ENCODE results near the gene IRF4. TPM values are rescaled to one million over a fixed set of nuclear protein-coding genes. Genes with fewer than 3 reads are reported as not detected.
"Not testable (repeated sequence)": the region's sequence is repeated elsewhere in the genome, so short reads cannot be mapped to it uniquely, and the experiment has no call there.

The IRF4 gene
- total RNA-seq, 2 experiments from 2014 or later: 689 to 705 TPM

GRCh38 chr6:423799-424345 lies 32.3 kb downstream of the IRF4 start:
- Mint-ChIP-seq H3K4me1 (ENCODE audit: low read depth) (peaks cover 42% of the 10 kb centered on the region), H3K4me3 (no peak overlapping the region), H3K27me3 (no peaks in the 10 kb centered on the region), H3K36me3 (peaks cover 6% of the 10 kb centered on the region), H3K9me3 (peaks cover 10% of the 10 kb centered on the region), H3K27ac (peak overlapping the region; percentile 87)
- intact Hi-C loops (cut with micrococcal nuclease): loop anchor here (2.0 kb wide), 2 partner anchors 61 to 125 kb away; no protein-coding TSS in a partner anchor
- ChIA-PET POLR2A (interaction anchor here (1.4 kb wide), 1 partner anchor 11 kb away, joined by 4 read pairs; no protein-coding TSS in a partner anchor), CTCF (no interaction called here)
- no peak for DNase-seq

- H3K27me3 Mint-ChIP-seq: no peaks in the 10 kb centered on the region
- CTCF ChIA-PET: no interaction called here
- H3K9me3 Mint-ChIP-seq: peaks cover 10% of the 10 kb centered on the region
- no peak overlapping the region for H3K4me3 Mint-ChIP-seq
- H3K27ac Mint-ChIP-seq: no peak overlapping the region
- peaks cover 46% of the 10 kb centered on the region for H3K4me1 Mint-ChIP-seq (ENCODE audit: low read depth)
- H3K36me3 Mint-ChIP-seq: peaks cover 6% of the 10 kb centered on the region
- intact Hi-C loops (cut with micrococcal nuclease): no loop called here
- DNase-seq: no peak
- POLR2A ChIA-PET: interaction anchor here (1.0 to 1.5 kb wide), 4 partner anchors 10 to 64 kb away, joined by 3 to 4 read pairs (median 3); no protein-coding TSS in a partner anchor
These were observed 33.3 kb downstream of the IRF4 start for GRCh38 chr6:424741-425417.

- CTCF ChIA-PET; H3K27me3 Mint-ChIP-seq; H3K9me3 Mint-ChIP-seq; H3K4me3 Mint-ChIP-seq; H3K36me3 Mint-ChIP-seq; DNase-seq; intact Hi-C loops (cut with micrococcal nuclease): not testable (repeated sequence)
- POLR2A ChIA-PET: interaction anchor here (0.5 to 1.5 kb wide), 5 partner anchors 10 to 237 kb away, joined by 3 to 4 read pairs (median 3); no protein-coding TSS in a partner anchor
- Mint-ChIP-seq H3K4me1 (ENCODE audit: low read depth) (peaks cover 48% of the 10 kb centered on the region), H3K27ac (peak overlapping the region; percentile 45)
These were observed 33.9 kb downstream of the IRF4 start for GRCh38 chr6:425418-425788.

GRCh38 chr6:426198-426738 lies 34.7 kb downstream of the IRF4 start:
- H3K4me3 Mint-ChIP-seq; intact Hi-C loops (cut with micrococcal nuclease); H3K9me3 Mint-ChIP-seq; H3K36me3 Mint-ChIP-seq; DNase-seq; CTCF ChIA-PET; H3K27me3 Mint-ChIP-seq; H3K27ac Mint-ChIP-seq: not testable (repeated sequence)
- peaks cover 56% of the 10 kb centered on the region for H3K4me1 Mint-ChIP-seq (ENCODE audit: low read depth)
- POLR2A ChIA-PET: interaction anchor here (1.0 to 1.5 kb wide), 2 partner anchors 9 to 34 kb away, joined by 3 to 4 read pairs; no protein-coding TSS in a partner anchor

- H3K9me3 Mint-ChIP-seq: no peaks in the 10 kb centered on the region
- H3K27me3 Mint-ChIP-seq: no peaks in the 10 kb centered on the region
- intact Hi-C loops (cut with micrococcal nuclease): no loop called here
- ChIA-PET POLR2A (no interaction called here), CTCF (interaction anchor here (0.8 kb wide), 1 partner anchor 9 kb away, joined by 3 read pairs; no protein-coding TSS in a partner anchor)
- no peaks in the 10 kb centered on the region for H3K36me3 Mint-ChIP-seq
- H3K4me3 Mint-ChIP-seq: no peak overlapping the region
- H3K4me1 Mint-ChIP-seq (ENCODE audit: low read depth): peaks cover 65% of the 10 kb centered on the region
- H3K27ac Mint-ChIP-seq: peak overlapping the region; percentile 5
- no peak for DNase-seq
These were observed 36.6 kb downstream of the IRF4 start for GRCh38 chr6:428047-428603.

GRCh38 chr6:429515-430121 lies 38.1 kb downstream of the IRF4 start:
- Mint-ChIP-seq H3K27me3 (no peaks in the 10 kb centered on the region), H3K9me3 (no peaks in the 10 kb centered on the region), H3K36me3 (no peaks in the 10 kb centered on the region), H3K4me1 (ENCODE audit: low read depth) (peaks cover 72% of the 10 kb centered on the region), H3K4me3 (no peak overlapping the region), H3K27ac (peak overlapping the region; percentile 71)
- ChIA-PET POLR2A (interaction anchor here (0.9 kb wide), 1 partner anchor 55 kb away, joined by 3 read pairs; no protein-coding TSS in a partner anchor), CTCF (no interaction called here)
- DNase-seq: no peak
- intact Hi-C loops (cut with micrococcal nuclease): loop anchor here (5.0 kb wide), 1 partner anchor 37 kb away; the partner anchor contains the start of gene IRF4

GRCh38 chr6:431504-431903 lies 40.0 kb downstream of the IRF4 start:
- Mint-ChIP-seq H3K27me3 (no peaks in the 10 kb centered on the region), H3K4me3 (peak overlapping the region; percentile 1), H3K27ac (peak overlapping the region; percentile 79), H3K9me3 (no peaks in the 10 kb centered on the region), H3K36me3 (no peaks in the 10 kb centered on the region), H3K4me1 (ENCODE audit: low read depth) (peaks cover 77% of the 10 kb centered on the region)
- CTCF ChIA-PET: interaction anchor here (0.8 to 1.7 kb wide), 6 partner anchors 9 to 66 kb away, joined by 3 to 5 read pairs (median 4); no protein-coding TSS in a partner anchor
- POLR2A ChIA-PET: interaction anchor here (0.7 to 2.1 kb wide), 10 partner anchors 14 to 71 kb away, joined by 3 to 17 read pairs (median 6); no protein-coding TSS in a partner anchor
- intact Hi-C loops (cut with micrococcal nuclease): loop anchor here (5.0 kb wide), 1 partner anchor 39 kb away; the partner anchor contains the start of gene IRF4
- DNase-seq: peak; percentile 67

GRCh38 chr6:431986-432385 lies 40.4 kb downstream of the IRF4 start:
- no peaks in the 10 kb centered on the region for H3K9me3 Mint-ChIP-seq
- peak; percentile 91 for DNase-seq
- peak overlapping the region; percentile 79 for H3K27ac Mint-ChIP-seq
- no peak overlapping the region for H3K4me3 Mint-ChIP-seq
- ChIA-PET CTCF (interaction anchor here (0.8 to 1.7 kb wide), 6 partner anchors 9 to 66 kb away, joined by 3 to 5 read pairs (median 4); no protein-coding TSS in a partner anchor), POLR2A (interaction anchor here (0.5 to 2.1 kb wide), 11 partner anchors 9 to 71 kb away, joined by 3 to 17 read pairs (median 5); no protein-coding TSS in a partner anchor)
- peaks cover 79% of the 10 kb centered on the region for H3K4me1 Mint-ChIP-seq (ENCODE audit: low read depth)
- no peaks in the 10 kb centered on the region for H3K27me3 Mint-ChIP-seq
- no peaks in the 10 kb centered on the region for H3K36me3 Mint-ChIP-seq
- intact Hi-C loops (cut with micrococcal nuclease): loop anchor here (1.0 to 5.0 kb wide), 7 partner anchors 10 to 117 kb away; partner anchors contain the start of gene IRF4

GRCh38 chr6:434051-434705 lies 42.6 kb downstream of the IRF4 start:
- ChIA-PET CTCF (interaction anchor here (0.9 to 2.0 kb wide), 5 partner anchors 11 to 246 kb away, joined by 3 to 8 read pairs (median 4); no protein-coding TSS in a partner anchor), POLR2A (interaction anchor here (0.6 to 4.1 kb wide), 15 partner anchors 12 to 115 kb away, joined by 3 to 51 read pairs (median 5); partner anchors contain the start of gene IRF4)
- Mint-ChIP-seq H3K27ac (peak overlapping the region; percentile 86), H3K4me1 (ENCODE audit: low read depth) (peaks cover 63% of the 10 kb centered on the region), H3K36me3 (no peaks in the 10 kb centered on the region), H3K4me3 (peak overlapping the region; percentile 51), H3K9me3 (no peaks in the 10 kb centered on the region), H3K27me3 (no peaks in the 10 kb centered on the region)
- intact Hi-C loops (cut with micrococcal nuclease): loop anchor here (5.0 kb wide), 1 partner anchor 42 kb away; the partner anchor contains the start of gene IRF4
- no peak for DNase-seq

- H3K27me3 Mint-ChIP-seq: no peaks in the 10 kb centered on the region
- no peaks in the 10 kb centered on the region for H3K9me3 Mint-ChIP-seq
- ChIA-PET POLR2A (interaction anchor here (0.9 to 4.1 kb wide), 9 partner anchors 10 to 113 kb away, joined by 3 to 51 read pairs (median 5); partner anchors contain the start of gene IRF4), CTCF (interaction anchor here (0.6 to 1.4 kb wide), 6 partner anchors 8 to 46 kb away, joined by 3 to 6 read pairs (median 4); no protein-coding TSS in a partner anchor)
- intact Hi-C loops (cut with micrococcal nuclease): no loop called here
- no peaks in the 10 kb centered on the region for H3K36me3 Mint-ChIP-seq
- H3K4me3 Mint-ChIP-seq: no peak overlapping the region
- no peak for DNase-seq
- peaks cover 50% of the 10 kb centered on the region for H3K4me1 Mint-ChIP-seq (ENCODE audit: low read depth)
- H3K27ac Mint-ChIP-seq: peak overlapping the region; percentile 86
These were observed 44.1 kb downstream of the IRF4 start for GRCh38 chr6:435441-436307.

Measured in activated CD4-positive, alpha-beta memory T cell treated with anti-CD3 and anti-CD28 coated beads for 36 hours (primary cell).